ENCODE results near the gene ST3GAL3. TPM values are rescaled to one million over a fixed set of nuclear protein-coding genes. Genes with fewer than 3 reads are reported as not detected.

ST3GAL3 gene
- total RNA-seq, 1 donor from 2014 or later: 25.1 TPM

- H3K36me3 ChIP-seq (ENCODE audit: control insufficient read depth in 3 of 3, insufficient read depth in 3 of 3, low read length in 3 of 3): peaks cover 0 to 10% (median 2%) of the 10 kb centered on the region in 3 donors
Observed at GRCh38 chr1:43878854-43879253, 171.5 kb downstream of the ST3GAL3 start.

DNA sequence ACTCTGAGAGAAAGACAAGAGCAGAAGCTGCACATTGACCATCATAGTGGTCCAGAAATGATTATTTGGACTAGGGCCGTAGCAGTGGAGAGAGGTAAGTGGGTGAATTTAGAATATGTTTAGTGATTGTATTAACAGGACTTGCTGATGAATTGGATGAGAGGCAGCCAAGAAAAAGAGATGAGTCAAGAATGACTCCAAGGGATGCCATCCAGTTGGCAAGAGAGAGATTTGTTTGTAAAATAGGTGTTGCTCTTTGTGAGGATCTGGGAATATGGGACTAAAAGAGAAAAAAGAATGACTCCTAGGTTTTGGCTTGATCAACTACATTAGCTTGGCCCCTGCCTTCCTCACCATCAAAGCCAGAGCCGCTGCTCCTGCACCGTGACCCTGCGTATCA lies 172.1 kb downstream of the ST3GAL3 start:
- Histone ChIP-seq H3K9ac (ENCODE audit: low read depth in 1 of 3, low read length in 3 of 3) (peak overlapping the region in 1 of 3 donors; percentile 10), H3K9me3 (ENCODE audit: control insufficient read depth in 3 of 3, low read length in 3 of 3) (no peaks in the 10 kb centered on the region), H3K36me3 (ENCODE audit: control insufficient read depth in 3 of 3, insufficient read depth in 3 of 3, low read length in 3 of 3) (peaks cover 0 to 10% (median 2%) of the 10 kb centered on the region in 3 donors), H3K27ac (ENCODE audit: low read depth, low read length) (peak overlapping the region; percentile 65), H3K27me3 (ENCODE audit: control insufficient read depth in 3 of 3, insufficient read depth in 3 of 3, low read length in 3 of 3) (no peaks in the 10 kb centered on the region), H3K4me1 (ENCODE audit: control insufficient read depth in 3 of 3, insufficient read depth in 3 of 3, low read length in 3 of 3) (peaks cover 15 to 45% (median 16%) of the 10 kb centered on the region in 3 donors), H3K4me3 (ENCODE audit: low read length in 3 of 3) (no peak overlapping the region)

More at GRCh38 chr1:43878854-43879253, 171.5 kb downstream of the ST3GAL3 start:
- no peaks in the 10 kb centered on the region for H3K9me3 ChIP-seq (ENCODE audit: control insufficient read depth in 3 of 3, low read length in 3 of 3)
- H3K27ac ChIP-seq (ENCODE audit: low read depth, low read length): peak overlapping the region; percentile 65
- H3K27me3 ChIP-seq (ENCODE audit: control insufficient read depth in 3 of 3, insufficient read depth in 3 of 3, low read length in 3 of 3): no peaks in the 10 kb centered on the region
- H3K9ac ChIP-seq (ENCODE audit: low read depth in 1 of 3, low read length in 3 of 3): no peak overlapping the region
- H3K4me3 ChIP-seq (ENCODE audit: low read length in 3 of 3): no peak overlapping the region
- peaks cover 15 to 40% (median 15%) of the 10 kb centered on the region in 3 donors for H3K4me1 ChIP-seq (ENCODE audit: control insufficient read depth in 3 of 3, insufficient read depth in 3 of 3, low read length in 3 of 3)

DNA sequence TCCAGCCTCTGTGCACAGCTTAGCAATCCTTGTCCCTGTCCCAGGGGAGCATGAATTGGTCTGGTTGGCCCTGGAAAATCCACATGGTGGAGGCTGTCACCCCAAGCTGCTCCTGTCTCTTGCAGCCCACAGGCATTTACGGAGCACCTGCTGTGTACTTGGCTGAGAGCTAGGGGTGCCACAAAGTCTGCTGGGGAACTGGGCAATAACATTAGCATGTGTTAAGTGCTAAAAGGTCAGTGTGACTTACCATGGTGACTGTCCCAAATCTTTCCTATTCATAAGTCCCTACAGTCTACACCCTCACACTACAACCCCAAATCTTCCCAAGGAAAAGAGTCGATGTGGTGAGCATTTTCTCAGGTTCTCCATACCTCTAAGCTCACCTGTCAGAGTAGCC lies 172.7 kb downstream of the ST3GAL3 start:
- H3K9ac ChIP-seq (ENCODE audit: low read depth in 1 of 3, low read length in 3 of 3): peak overlapping the region in 1 of 3 donors; percentile 10
- no peak overlapping the region for H3K4me3 ChIP-seq (ENCODE audit: low read length in 3 of 3)
- H3K27ac ChIP-seq (ENCODE audit: low read depth, low read length): peak overlapping the region; percentile 65
- peaks cover 0 to 10% (median 2%) of the 10 kb centered on the region in 3 donors for H3K36me3 ChIP-seq (ENCODE audit: control insufficient read depth in 3 of 3, insufficient read depth in 3 of 3, low read length in 3 of 3)
- peaks cover 18 to 51% (median 21%) of the 10 kb centered on the region in 3 donors for H3K4me1 ChIP-seq (ENCODE audit: control insufficient read depth in 3 of 3, insufficient read depth in 3 of 3, low read length in 3 of 3)
- no peaks in the 10 kb centered on the region for H3K9me3 ChIP-seq (ENCODE audit: control insufficient read depth in 3 of 3, low read length in 3 of 3)
- H3K27me3 ChIP-seq (ENCODE audit: control insufficient read depth in 3 of 3, insufficient read depth in 3 of 3, low read length in 3 of 3): no peaks in the 10 kb centered on the region

DNA sequence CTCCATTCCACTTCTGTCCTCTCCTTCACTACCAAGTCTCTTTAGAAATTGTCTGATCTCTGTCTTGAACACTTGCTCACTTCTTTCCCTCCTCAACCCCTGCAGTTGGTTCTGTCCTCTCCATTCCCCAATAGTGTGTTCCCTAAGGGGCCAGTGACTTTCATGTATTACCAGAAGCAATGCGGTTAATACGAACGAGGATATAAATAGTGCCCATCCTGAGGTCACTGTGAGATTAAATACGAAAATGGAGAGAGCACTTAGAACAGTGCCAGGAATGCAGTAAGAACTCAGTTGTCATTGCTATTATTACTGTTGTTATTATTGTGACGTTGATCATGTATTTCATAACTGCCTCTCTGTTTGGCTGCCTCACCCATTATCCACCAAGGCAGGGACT lies 173.3 kb downstream of the ST3GAL3 start:
- Histone ChIP-seq H3K4me3 (ENCODE audit: low read length in 3 of 3) (no peak overlapping the region), H3K9me3 (ENCODE audit: control insufficient read depth in 3 of 3, low read length in 3 of 3) (no peaks in the 10 kb centered on the region), H3K36me3 (ENCODE audit: control insufficient read depth in 3 of 3, insufficient read depth in 3 of 3, low read length in 3 of 3) (peaks cover 0 to 10% (median 2%) of the 10 kb centered on the region in 3 donors), H3K4me1 (ENCODE audit: control insufficient read depth in 3 of 3, insufficient read depth in 3 of 3, low read length in 3 of 3) (peaks cover 18 to 56% (median 23%) of the 10 kb centered on the region in 3 donors), H3K27ac (ENCODE audit: low read depth, low read length) (peak overlapping the region; percentile 65), H3K9ac (ENCODE audit: low read depth in 1 of 3, low read length in 3 of 3) (no peak overlapping the region), H3K27me3 (ENCODE audit: control insufficient read depth in 3 of 3, insufficient read depth in 3 of 3, low read length in 3 of 3) (no peaks in the 10 kb centered on the region)

GRCh38 chr1:43881415-43881814 lies 174.1 kb downstream of the ST3GAL3 start:
- Histone ChIP-seq H3K4me1 (ENCODE audit: control insufficient read depth in 3 of 3, insufficient read depth in 3 of 3, low read length in 3 of 3) (peaks cover 18 to 58% (median 23%) of the 10 kb centered on the region in 3 donors), H3K4me3 (ENCODE audit: low read length in 3 of 3) (no peak overlapping the region), H3K27ac (ENCODE audit: low read depth, low read length) (peak overlapping the region; percentile 65), H3K9me3 (ENCODE audit: control insufficient read depth in 3 of 3, low read length in 3 of 3) (no peaks in the 10 kb centered on the region), H3K27me3 (ENCODE audit: control insufficient read depth in 3 of 3, insufficient read depth in 3 of 3, low read length in 3 of 3) (no peaks in the 10 kb centered on the region), H3K9ac (ENCODE audit: low read depth in 1 of 3, low read length in 3 of 3) (peak overlapping the region in 1 of 3 donors; percentile 21), H3K36me3 (ENCODE audit: control insufficient read depth in 3 of 3, insufficient read depth in 3 of 3, low read length in 3 of 3) (peaks cover 0 to 10% (median 2%) of the 10 kb centered on the region in 3 donors)

DNA sequence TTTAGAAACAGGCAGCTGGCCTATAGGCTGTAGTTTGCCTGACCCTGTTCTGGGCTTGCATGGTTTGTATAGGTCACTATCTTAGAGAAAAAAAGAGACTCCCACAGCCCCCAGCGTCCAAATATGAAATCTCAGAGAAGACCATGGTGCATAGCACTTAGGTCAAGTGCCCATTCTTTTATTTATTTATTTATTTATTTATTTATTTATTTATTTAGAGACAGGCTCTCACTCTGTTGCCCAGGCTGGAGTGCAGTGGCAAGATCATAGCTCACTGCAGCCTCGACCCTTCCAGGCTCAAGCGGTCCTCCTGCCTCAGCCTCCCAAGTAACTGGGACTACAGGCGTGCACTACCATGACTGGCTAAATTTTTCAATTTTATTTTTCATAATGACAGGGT lies 175.4 kb downstream of the ST3GAL3 start:
- Histone ChIP-seq H3K9me3 (ENCODE audit: control insufficient read depth in 3 of 3, low read length in 3 of 3) (no peaks in the 10 kb centered on the region), H3K4me1 (ENCODE audit: control insufficient read depth in 3 of 3, insufficient read depth in 3 of 3, low read length in 3 of 3) (peaks cover 18 to 58% (median 23%) of the 10 kb centered on the region in 3 donors), H3K9ac (ENCODE audit: low read depth in 1 of 3, low read length in 3 of 3) (no peak overlapping the region), H3K36me3 (ENCODE audit: control insufficient read depth in 3 of 3, insufficient read depth in 3 of 3, low read length in 3 of 3) (peaks cover 0 to 7% (median 2%) of the 10 kb centered on the region in 3 donors), H3K27me3 (ENCODE audit: control insufficient read depth in 3 of 3, insufficient read depth in 3 of 3, low read length in 3 of 3) (no peaks in the 10 kb centered on the region), H3K4me3 (ENCODE audit: low read length in 3 of 3) (no peak overlapping the region), H3K27ac (ENCODE audit: low read depth, low read length) (no peak overlapping the region)

GRCh38 chr1:43883321-43883720 lies 176.0 kb downstream of the ST3GAL3 start:
- no peak overlapping the region for H3K27ac ChIP-seq (ENCODE audit: low read depth, low read length)

GRCh38 chr1:43885279-43885801 lies 178.0 kb downstream of the ST3GAL3 start:
- no peak overlapping the region for H3K27ac ChIP-seq (ENCODE audit: low read depth, low read length)
- H3K9me3 ChIP-seq (ENCODE audit: control insufficient read depth in 3 of 3, low read length in 3 of 3): no peaks in the 10 kb centered on the region
- no peak overlapping the region for H3K9ac ChIP-seq (ENCODE audit: low read depth in 1 of 3, low read length in 3 of 3)
- H3K4me1 ChIP-seq (ENCODE audit: control insufficient read depth in 3 of 3, insufficient read depth in 3 of 3, low read length in 3 of 3): peaks cover 10 to 41% (median 15%) of the 10 kb centered on the region in 3 donors
- no peaks in the 10 kb centered on the region for H3K27me3 ChIP-seq (ENCODE audit: control insufficient read depth in 3 of 3, insufficient read depth in 3 of 3, low read length in 3 of 3)
- no peaks in the 10 kb centered on the region for H3K36me3 ChIP-seq (ENCODE audit: control insufficient read depth in 3 of 3, insufficient read depth in 3 of 3, low read length in 3 of 3)
- H3K4me3 ChIP-seq (ENCODE audit: low read length in 3 of 3): no peak overlapping the region

More at GRCh38 chr1:43883321-43883720, 176.0 kb downstream of the ST3GAL3 start:
- Histone ChIP-seq H3K9me3 (ENCODE audit: control insufficient read depth in 3 of 3, low read length in 3 of 3) (no peaks in the 10 kb centered on the region), H3K9ac (ENCODE audit: low read depth in 1 of 3, low read length in 3 of 3) (no peak overlapping the region), H3K4me3 (ENCODE audit: low read length in 3 of 3) (no peak overlapping the region), H3K27me3 (ENCODE audit: control insufficient read depth in 3 of 3, insufficient read depth in 3 of 3, low read length in 3 of 3) (no peaks in the 10 kb centered on the region), H3K4me1 (ENCODE audit: control insufficient read depth in 3 of 3, insufficient read depth in 3 of 3, low read length in 3 of 3) (peaks cover 18 to 58% (median 23%) of the 10 kb centered on the region in 3 donors), H3K36me3 (ENCODE audit: control insufficient read depth in 3 of 3, insufficient read depth in 3 of 3, low read length in 3 of 3) (peaks cover 0 to 5% (median 2%) of the 10 kb centered on the region in 3 donors)

GRCh38 chr1:43887748-43888147 lies 180.4 kb downstream of the ST3GAL3 start:
- H3K9me3 ChIP-seq (ENCODE audit: control insufficient read depth in 3 of 3, low read length in 3 of 3): no peaks in the 10 kb centered on the region
- H3K27me3 ChIP-seq (ENCODE audit: control insufficient read depth in 3 of 3, insufficient read depth in 3 of 3, low read length in 3 of 3): no peaks in the 10 kb centered on the region
- no peak overlapping the region for H3K9ac ChIP-seq (ENCODE audit: low read depth in 1 of 3, low read length in 3 of 3)
- H3K4me3 ChIP-seq (ENCODE audit: low read length in 3 of 3): no peak overlapping the region
- no peaks in the 10 kb centered on the region for H3K36me3 ChIP-seq (ENCODE audit: control insufficient read depth in 3 of 3, insufficient read depth in 3 of 3, low read length in 3 of 3)
- no peak overlapping the region for H3K27ac ChIP-seq (ENCODE audit: low read depth, low read length)
- H3K4me1 ChIP-seq (ENCODE audit: control insufficient read depth in 3 of 3, insufficient read depth in 3 of 3, low read length in 3 of 3): peaks cover 5 to 24% (median 9%) of the 10 kb centered on the region in 3 donors

GRCh38 chr1:43890815-43891214 lies 183.5 kb downstream of the ST3GAL3 start:
- H3K9ac ChIP-seq (ENCODE audit: low read depth in 1 of 3, low read length in 3 of 3): no peak overlapping the region
- H3K27me3 ChIP-seq (ENCODE audit: control insufficient read depth in 3 of 3, insufficient read depth in 3 of 3, low read length in 3 of 3): no peaks in the 10 kb centered on the region
- H3K4me3 ChIP-seq (ENCODE audit: low read length in 3 of 3): no peak overlapping the region
- peaks cover 5 to 6% (median 6%) of the 10 kb centered on the region in 3 donors for H3K4me1 ChIP-seq (ENCODE audit: control insufficient read depth in 3 of 3, insufficient read depth in 3 of 3, low read length in 3 of 3)
- no peak overlapping the region for H3K27ac ChIP-seq (ENCODE audit: low read depth, low read length)
- no peaks in the 10 kb centered on the region for H3K9me3 ChIP-seq (ENCODE audit: control insufficient read depth in 3 of 3, low read length in 3 of 3)
- peaks cover 4 to 9% (median 6%) of the 10 kb centered on the region in 3 donors for H3K36me3 ChIP-seq (ENCODE audit: control insufficient read depth in 3 of 3, insufficient read depth in 3 of 3, low read length in 3 of 3)

Measured in skeletal muscle tissue (tissue), 4 donors.